SH-SY5Y (cell line): ENCODE data around the gene SPPL2B.

Experiments used
- GATA2 ChIP-seq: IDR thresholded peaks from 2 replicates; pipeline ENCODE4 v1.6.1; 2011; ENCODE audit warnings: mild to moderate bottlenecking, low read depth, low read length
- GATA3 ChIP-seq: IDR thresholded peaks from 2 replicates; pipeline ENCODE4 v1.6.1; 2011; ENCODE audit warnings: low read depth, mild to moderate bottlenecking, low read length, moderate library complexity

DNA sequence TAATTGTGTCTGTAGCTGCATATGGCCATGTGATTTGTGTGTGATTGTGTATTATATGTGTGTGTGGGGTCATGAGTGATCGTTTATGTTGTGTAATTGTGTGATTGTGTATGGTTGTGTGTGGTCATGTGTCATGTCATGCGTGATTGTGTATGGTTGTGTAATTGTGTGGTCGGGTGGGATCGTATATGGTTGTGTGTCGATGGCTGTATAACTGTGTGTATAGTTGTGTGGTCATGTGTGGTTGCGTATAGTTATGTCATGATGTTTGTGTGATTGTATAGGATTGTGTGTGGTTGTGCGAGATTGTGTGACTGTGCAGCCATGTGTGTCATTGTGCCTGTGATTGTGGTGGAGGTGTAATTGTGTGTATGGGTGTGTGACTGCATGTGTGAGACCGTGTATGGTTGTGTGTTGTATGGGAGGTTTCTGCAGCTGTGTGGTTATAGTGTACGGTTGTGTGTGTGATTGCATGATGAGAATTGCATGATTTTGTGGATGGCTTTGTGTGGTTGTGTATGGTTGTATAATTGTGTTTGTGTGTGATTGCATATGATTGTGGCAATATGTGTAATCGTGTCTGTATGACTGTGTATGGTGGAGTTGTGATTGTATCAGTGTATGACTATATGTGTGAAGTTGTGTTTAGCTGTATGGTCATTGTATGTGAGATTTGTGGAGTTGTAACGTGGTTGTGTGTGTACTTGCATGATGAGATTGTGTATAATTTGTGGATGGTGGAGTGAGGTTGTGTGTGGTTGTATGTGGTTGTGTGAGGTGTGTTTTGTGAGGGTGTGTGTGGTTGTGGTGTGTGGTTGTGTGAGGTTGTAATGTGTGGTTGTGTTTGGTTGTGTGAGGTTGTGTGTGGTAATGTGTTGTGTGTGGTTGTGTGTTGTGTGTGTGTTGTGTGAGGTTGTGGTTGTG lies 33.8 kb downstream of the SPPL2B start:
- no peak for TF ChIP-seq GATA2
- no peak for TF ChIP-seq GATA3
